Fibroblast of skin of scalp (primary cell): ENCODE results near the gene LANCL3.
A peak's percentile ranks its signal among the peaks of the same experiment; 100 is the strongest.

Experiments
- DNase-seq: peaks from one replicate; pipeline ENCODE4 v3.0.0-alpha.2; 2013

Gene LANCL3

DNA sequence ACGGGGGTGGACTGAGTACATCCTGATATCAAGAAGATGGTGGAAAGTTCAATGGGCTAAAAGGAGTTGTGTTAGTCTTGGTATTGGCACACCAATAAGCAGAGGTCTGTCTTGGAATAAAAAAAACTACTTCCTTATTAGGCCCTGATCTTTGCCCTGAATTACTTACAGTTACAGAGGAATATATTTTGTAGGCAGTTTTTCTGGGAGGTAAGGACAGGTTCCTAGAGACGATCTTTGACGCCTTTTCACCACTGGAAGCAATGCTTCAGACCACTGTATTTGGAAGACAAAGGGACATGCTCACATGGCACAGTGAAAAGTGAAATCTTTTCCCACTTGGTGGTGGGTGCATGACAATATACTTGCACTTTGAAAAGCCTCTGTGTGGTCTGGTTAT is 113.5 kb downstream of the LANCL3 start:
- no peak for DNase-seq

DNA sequence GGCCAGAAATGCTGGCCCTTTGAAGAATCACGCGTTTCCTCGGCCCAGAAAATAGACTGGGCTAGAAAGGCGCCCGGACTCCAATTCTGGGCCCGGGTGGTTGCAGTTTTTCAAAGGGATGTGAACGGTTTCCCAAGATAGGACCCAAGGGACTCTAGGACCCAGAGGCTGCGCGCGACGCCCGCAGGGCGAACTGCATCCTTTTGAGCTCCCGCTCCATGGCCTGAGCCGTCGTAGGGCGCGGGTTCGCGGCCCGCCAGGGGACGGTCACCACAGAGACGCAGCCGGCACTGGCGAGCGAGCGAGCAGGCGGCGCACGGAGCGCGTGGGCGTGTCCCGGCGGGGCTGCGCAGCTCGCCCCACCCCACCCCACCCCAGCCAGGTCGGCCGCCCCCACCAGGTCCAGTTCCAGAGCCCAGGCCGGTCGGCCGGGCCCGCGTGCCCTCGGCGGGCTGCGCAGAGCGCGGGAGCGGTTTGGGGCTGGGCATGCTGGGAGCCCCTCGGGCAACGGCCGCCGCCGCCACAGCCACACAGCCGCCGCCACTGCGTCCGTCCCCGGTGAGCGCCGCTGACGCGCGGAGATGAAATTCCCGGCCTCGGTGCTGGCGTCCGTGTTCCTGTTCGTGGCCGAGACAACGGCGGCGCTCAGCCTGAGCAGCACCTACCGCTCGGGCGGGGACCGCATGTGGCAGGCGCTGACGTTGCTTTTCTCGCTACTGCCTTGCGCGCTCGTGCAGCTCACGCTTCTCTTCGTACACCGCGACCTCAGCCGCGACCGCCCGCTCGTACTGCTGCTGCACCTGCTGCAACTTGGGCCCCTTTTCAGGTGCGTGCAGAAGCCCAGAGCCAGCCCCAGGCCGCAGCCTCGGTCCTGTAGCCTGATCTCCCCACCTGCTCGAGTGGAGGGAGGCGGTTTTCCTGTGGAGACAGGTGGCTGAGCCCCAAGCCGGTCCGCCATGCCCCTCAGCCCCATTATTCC is 114.2 kb downstream of the LANCL3 start, which contains the start of gene XK:
Gene XK (plus strand): TSS at position 411 of the 979 bp plus-strand sequence. CDS start 171 bp downstream, at position 582.
- DNase-seq: peak; percentile 22

DNA sequence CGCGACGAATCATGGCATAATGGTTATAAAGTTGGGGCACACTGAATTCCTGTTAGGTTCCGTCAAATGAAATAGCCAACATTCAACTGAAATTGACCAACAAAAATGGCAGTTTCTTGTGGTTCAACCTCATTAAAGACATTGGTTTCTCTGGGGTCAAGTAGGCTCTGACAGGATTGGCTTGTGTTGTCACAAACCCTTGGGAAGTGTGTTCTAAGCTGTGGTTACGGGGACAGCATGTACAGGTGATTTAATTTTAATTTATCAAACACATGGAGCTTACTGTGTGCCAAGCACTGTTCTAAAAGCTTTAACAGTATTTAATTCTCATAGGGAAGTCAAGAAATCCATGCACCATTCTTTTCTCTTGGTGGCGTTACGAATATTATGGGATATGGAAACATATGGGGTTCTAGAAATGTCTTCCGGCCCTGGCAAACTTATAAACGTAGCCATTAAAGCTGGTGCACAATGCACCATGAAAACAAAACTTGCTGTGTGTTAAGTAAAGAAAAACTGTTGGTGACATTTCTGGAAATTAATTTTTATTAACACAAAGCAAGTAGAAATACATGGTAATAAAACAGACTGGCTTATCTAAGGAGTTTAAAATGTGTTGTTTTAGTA is 115.0 kb downstream of the LANCL3 start:
- no peak for DNase-seq

DNA sequence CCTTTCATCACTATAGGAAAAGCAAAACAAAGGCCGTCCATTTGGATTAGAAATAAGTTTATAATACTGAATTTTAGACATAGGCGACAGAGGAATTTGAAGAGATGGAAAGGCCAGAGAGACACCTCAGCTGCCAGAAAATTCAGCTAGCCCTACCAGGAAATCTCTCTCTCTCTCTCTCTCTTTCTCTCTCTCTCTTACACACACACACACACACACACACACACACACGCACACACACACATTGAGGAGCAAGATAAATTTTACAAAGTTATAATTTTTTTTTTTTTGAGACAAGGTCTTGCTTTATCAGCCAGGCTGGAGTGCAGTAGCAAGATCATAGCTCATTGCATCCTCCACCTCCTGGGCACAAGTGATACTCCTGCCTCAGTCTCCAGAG is 115.5 kb downstream of the LANCL3 start:
- no peak for DNase-seq

DNA sequence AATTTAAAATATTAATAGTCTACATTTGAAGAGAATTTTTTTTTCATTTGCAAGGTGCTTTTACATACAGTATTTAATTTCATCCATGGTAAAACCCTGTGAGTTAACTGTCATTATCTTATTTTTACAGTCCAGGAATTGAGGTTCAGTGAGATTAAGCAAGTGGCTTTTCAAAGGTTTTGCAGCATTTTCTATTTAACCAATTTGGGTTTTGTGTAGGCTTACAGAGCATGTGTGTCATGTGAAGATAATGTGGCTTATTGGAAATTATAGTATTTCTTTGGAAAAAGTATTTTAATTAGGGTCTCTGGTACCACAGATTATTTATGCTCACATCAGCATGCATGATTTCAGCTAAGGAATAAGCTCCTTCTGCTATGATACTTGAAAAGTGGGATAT is 118.7 kb downstream of the LANCL3 start:
- no peak for DNase-seq

DNA sequence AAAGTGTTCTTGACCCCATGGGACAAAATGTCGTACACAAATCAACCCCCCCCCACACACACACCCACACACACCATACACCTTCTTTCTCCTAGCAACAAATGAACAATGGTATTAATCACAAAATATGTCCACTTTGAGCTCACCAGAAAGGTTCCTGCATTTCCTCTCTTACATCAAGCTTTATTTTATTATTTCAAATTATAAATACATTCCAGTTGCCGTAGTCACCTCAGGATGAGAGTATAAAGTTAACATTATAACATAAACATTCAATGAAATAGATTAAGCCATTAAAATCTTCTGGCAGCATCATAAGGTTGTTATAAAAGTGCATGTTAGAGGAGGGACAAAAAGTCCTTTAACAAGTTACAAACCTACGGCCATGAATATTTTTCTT is 121.5 kb downstream of the LANCL3 start:
- DNase-seq: peak; percentile 2

DNA sequence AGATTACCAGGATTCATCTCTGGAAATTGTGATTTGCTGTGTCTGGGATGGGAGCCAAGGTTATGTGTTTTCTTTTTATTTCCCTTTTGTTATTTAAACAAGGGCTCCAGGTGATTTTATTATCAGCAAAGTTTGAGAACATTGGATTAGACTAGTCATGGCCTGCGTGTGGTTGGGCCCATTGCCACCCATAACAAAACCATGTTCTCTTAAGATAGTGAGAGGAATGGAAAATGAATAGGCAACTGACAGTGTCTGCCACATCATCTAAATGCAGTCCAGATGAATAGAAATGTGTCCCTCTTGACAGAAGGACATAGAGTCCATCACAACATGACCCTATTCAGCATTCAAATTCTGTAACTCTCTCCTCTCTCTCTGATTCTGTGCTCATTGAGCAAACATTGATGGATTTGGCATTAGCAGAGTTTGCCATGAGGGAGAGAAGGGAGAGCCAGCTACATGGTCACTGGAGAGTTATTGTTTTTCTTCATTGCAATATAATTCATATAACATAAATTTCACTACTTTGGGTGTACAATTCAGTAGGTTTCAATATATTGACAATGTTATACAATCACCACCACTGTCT is 125.8 kb downstream of the LANCL3 start:
- DNase-seq: no peak

DNA sequence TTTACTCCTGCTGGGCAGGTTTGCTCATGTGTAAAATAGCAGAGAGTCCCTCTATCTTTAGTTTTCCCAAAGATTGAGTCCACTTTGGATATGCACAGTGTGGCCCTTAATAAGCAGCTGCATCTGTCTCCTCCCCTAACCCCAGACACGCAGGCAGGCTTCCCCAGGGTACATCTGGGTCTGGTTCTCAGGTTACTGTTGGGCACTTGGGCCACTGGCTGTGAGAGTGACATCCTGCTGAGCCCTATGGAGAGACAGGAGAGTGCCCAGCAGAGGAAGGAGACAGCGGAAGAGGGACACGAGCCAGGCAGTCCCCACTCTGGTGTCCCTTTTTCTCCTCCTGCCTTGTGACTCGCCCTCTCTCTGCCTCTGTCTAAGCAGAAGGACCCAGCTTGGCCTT is 130.1 kb downstream of the LANCL3 start:
- no peak for DNase-seq

DNA sequence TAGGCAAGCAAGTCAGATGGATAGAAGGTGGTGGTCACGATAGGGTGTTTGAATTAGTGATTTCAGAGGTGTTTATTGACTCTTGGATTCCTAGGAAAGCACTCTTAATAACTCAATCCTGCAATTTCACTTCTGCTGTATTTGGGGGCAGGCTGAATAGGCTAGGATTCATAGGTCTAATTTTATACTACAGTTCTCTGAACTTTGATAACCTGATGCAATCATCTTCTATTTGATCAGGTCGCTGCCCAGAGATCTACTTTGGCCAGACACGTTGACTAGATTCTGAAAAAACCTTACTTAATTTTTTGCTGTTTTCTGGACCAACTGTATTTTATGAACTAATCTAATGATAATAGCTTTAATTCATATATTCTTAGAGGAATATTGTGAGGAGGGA is 140.5 kb downstream of the LANCL3 start:
- DNase-seq: no peak

DNA sequence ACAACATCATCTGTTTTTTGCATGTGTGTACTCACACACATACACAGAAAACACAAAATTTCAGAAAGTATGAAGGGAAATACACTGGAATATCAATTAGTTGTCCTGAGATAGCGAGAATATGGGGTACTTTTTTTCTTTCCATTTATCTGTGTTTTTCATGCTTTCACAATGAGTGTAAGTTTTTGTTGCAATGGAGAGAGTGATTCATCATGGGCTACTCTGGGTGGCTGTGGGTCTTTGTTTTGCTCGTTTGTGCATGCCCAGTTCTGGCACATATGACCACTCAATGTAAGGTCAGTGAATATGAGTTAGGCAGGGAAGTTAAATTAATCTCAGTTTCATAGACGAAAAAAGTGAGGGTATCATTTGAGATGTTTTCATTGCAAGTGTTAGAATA is 141.0 kb downstream of the LANCL3 start:
- DNase-seq: no peak

DNA sequence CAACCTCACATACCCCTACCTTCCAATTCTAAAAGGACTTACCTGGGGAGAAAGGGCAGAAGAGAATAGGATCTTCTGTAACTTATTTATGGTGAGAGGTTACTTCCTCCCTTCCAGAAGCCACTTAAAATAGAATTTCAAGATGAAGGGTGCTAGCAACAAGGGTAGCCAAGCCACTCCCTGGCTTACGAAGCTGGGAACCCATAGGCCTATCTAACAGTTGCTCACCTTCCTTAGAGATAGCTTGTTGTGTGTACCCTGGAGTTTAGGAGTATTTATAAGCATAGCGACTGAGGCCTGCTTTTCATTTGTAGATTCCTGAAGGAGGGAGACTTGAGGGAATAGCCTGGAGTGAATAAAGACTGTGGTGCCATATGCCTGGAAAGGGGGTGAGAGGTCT is 143.0 kb downstream of the LANCL3 start:
- DNase-seq: no peak

DNA sequence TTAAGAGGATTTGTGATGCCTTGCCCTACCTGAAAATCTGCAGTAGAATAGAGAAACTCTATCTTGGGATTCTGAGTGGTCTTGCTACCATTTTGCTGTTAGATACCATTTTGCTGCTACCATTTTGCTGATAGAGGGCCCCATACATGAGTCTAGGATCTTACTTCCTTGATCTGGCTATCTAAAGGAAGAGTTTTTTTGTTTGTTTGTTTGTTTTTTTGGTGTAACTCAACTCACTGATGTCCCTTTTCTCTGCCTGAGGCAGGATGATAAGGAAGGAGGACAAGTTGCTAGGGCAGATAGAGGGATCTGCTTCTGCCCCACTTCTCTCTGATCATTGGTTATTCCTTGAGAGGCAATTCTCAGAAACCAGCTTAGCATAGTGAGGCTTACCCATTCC is 145.1 kb downstream of the LANCL3 start:
- no peak for DNase-seq

DNA sequence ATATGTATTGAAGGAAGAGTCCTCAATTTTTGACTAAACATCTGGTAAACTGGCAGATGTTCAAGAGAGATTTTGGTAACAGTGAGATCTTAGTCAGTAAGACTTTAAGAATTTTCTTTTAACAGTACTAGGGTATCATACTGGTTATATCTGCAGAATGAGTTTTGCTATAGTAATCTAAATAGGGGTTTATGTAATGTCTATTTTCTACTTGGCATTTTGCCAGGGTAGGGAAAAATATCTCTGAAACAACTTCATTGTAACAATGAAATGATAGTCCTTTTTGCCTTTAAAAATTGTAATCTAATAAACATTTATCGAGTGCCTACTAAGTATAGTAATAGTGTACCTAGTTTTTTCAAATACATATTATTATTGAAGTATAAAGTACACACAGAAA is 146.2 kb downstream of the LANCL3 start:
- no peak for DNase-seq

DNA sequence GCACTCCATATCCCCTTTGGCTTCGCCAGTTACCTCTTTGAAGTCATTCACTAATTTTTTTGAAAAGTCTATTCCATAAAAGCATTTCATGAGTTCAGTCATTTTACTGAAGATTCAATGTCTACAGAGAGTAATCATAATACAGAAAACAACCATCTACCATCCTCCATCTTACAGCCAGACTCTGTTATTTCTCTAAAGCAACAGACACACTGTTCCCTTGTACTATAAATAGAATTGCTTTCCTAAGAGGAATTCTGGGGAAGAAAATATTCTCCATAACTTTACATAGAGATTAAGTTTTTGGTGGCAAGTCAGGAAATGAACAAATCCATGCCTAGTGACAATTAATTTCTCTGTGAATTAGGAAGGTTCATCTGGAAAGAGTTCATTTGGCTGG is 151.1 kb downstream of the LANCL3 start:
- DNase-seq: no peak

DNA sequence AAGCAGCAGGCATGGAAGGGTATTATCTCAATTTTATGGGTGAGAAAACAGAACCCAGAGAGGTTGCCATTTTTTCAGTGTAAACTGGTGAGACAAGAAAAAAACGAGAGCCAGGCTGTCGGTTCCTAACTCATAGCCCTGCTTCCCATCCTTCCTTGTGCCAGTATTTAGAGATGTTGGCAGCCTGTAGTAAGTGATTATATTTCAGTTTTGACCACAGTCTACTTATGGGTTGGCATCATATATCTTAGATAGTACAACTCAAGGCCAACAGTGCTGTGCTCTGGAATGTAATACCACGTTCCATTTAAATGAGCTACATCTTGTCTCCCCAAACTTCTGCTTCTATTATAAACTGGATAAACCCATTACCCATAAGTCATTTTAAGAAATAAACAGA is 154.9 kb downstream of the LANCL3 start:
- DNase-seq: no peak
